H1 (cell line): Measurements from ENCODE around the gene AGPAT3. TPM values are rescaled to one million over a fixed set of nuclear protein-coding genes. Genes with fewer than 3 reads are reported as not detected.
A peak's percentile ranks its signal among the peaks of the same experiment; 100 is the strongest.

Experiments used
- CTCF ChIA-PET: fragments of 300-600 bp; sonication (Branson Sonifier 250); formaldehyde crosslinking; loops from one replicate; lab custom pipeline; 2021; ENCODE audit not compliant: partially characterized antibody; lab: Charles Lee
- POLR2A ChIA-PET: fragments of 300-600 bp; sonication (Branson Sonifier 250); formaldehyde crosslinking; loops from one replicate; lab custom pipeline; 2021; ENCODE audit warnings: inconsistent platforms; ENCODE audit not compliant: partially characterized antibody; lab: Charles Lee
- DNase-seq, 2 experiments: peaks; one replicate each; pipeline versions ENCODE4 v3.0.0 to v3.0.0-alpha.2; 2010 to 2022; ENCODE audit warnings: low spot score in 2 of 2, low read depth in 1 of 2, mixed read lengths in 1 of 2
- FAIRE-seq: peaks from 2 replicates; lab custom pipeline; 2011; peaks lifted over from hg19 to GRCh38; lab: Jason Lieb, UNC
- H2AFZ ChIP-seq: 2 replicates; pipeline ENCODE4 v1.8.1; 2012; ENCODE audit warnings: low read length, inconsistent platforms
- H2AK5ac ChIP-seq: 2 replicates; pipeline ENCODE4 v1.6.1; 2013; ENCODE audit warnings: low read depth, low read length
- H2BK120ac ChIP-seq: replicated peaks from 2 replicates; pipeline ENCODE3; 2013; ENCODE audit warnings: low read depth, low read length, inconsistent platforms
- H2BK12ac ChIP-seq: 2 replicates; pipeline ENCODE4 v1.6.1; 2013; ENCODE audit warnings: low read depth, low read length
- H2BK15ac ChIP-seq: 2 replicates; pipeline ENCODE4 v1.6.1; 2013; ENCODE audit warnings: low read length
- H2BK20ac ChIP-seq: 2 replicates; pipeline ENCODE4 v1.6.1; 2013; ENCODE audit warnings: low read length
- H2BK5ac ChIP-seq: 2 replicates; pipeline ENCODE4 v1.6.1; 2013; ENCODE audit warnings: low read depth, low read length
- H3K14ac ChIP-seq: 2 replicates; pipeline ENCODE4 v1.6.1; 2013; ENCODE audit warnings: inconsistent platforms; ENCODE audit not compliant: insufficient read length
- H3K18ac ChIP-seq: 2 replicates; pipeline ENCODE4 v1.6.1; 2013; ENCODE audit warnings: low read length; ENCODE audit errors: extremely low read depth
- H3K23ac ChIP-seq: 2 replicates; pipeline ENCODE4 v1.6.1; 2013; ENCODE audit warnings: inconsistent platforms; ENCODE audit not compliant: insufficient read length
- H3K23me2 ChIP-seq: 2 replicates; pipeline ENCODE4 v1.6.1; 2013; ENCODE audit warnings: low read depth, low read length
- H3K27ac ChIP-seq: 2 replicates; pipeline ENCODE4 v1.6.1; 2011; ENCODE audit warnings: low read depth, low read length, inconsistent platforms
- H3K27me3 ChIP-seq, 4 experiments: replicated peaks in 1 of 4; 1 replicate in 1 of 4; 2 replicates in 3 of 4; pipeline versions ENCODE4 v1.6.1 to v1.8.1; 2011 to 2013; ENCODE audit warnings: low read length in 3 of 4, mild to moderate bottlenecking in 3 of 4, inconsistent platforms in 2 of 4, mixed read lengths in 2 of 4, moderate library complexity in 1 of 4; ENCODE audit not compliant: control insufficient read depth in 3 of 4, insufficient read depth in 3 of 4; ENCODE audit errors: extremely low read depth in 1 of 4
- H3K36me3 ChIP-seq, 4 experiments: 2 replicates each; pipeline versions ENCODE4 v1.6.1 to v1.8.1; 2011 to 2013; ENCODE audit warnings: mild to moderate bottlenecking in 4 of 4, low read length in 3 of 4, moderate library complexity in 2 of 4, control low read depth in 1 of 4, inconsistent platforms in 1 of 4; ENCODE audit not compliant: insufficient read depth in 4 of 4, control insufficient read depth in 2 of 4
- H3K4ac ChIP-seq: replicated peaks from 2 replicates; pipeline ENCODE3; 2013; ENCODE audit warnings: low read length, low read depth, mixed read lengths, inconsistent platforms; ENCODE audit not compliant: insufficient read length
- H3K4me1 ChIP-seq, 4 experiments: replicated peaks in 1 of 4; 1 replicate in 1 of 4; 2 replicates in 3 of 4; pipeline versions ENCODE4 v1.6.1 to v1.8.1; 2011 to 2013; ENCODE audit warnings: low read length in 3 of 4, inconsistent platforms in 2 of 4, mixed read lengths in 1 of 4; ENCODE audit not compliant: insufficient read depth in 4 of 4, control insufficient read depth in 3 of 4
- H3K4me2 ChIP-seq, 2 experiments: 2 replicates each; pipeline versions ENCODE4 v1.6.1 to v1.8.1; 2011 to 2013; ENCODE audit warnings: low read depth in 2 of 2, low read length in 2 of 2, control low read depth in 1 of 2, inconsistent platforms in 1 of 2, mild to moderate bottlenecking in 1 of 2; ENCODE audit not compliant: insufficient read depth in 1 of 2
- H3K4me3 ChIP-seq, 4 experiments: fragments of 200-600, 300-600 bp in 1 of 4; sonication (generic), shearing (Covaris generic), sonication (Bioruptor Twin) in 1 of 4; 2 replicates each; pipeline versions ENCODE4 v1.5.1 to v1.8.1; 2011 to 2016; ENCODE audit warnings: low read length in 4 of 4, low read depth in 3 of 4, control low read depth in 2 of 4, inconsistent platforms in 2 of 4, mild to moderate bottlenecking in 2 of 4, mixed read lengths in 1 of 4, moderate library complexity in 1 of 4; ENCODE audit not compliant: insufficient read depth in 2 of 4; ENCODE audit errors: extremely low read depth in 1 of 4
- H3K56ac ChIP-seq: replicated peaks from 2 replicates; pipeline ENCODE3; 2013; ENCODE audit warnings: low read depth, mild to moderate bottlenecking, mixed read lengths, low read length, inconsistent platforms; ENCODE audit not compliant: insufficient read length
- H3K79me1 ChIP-seq: 2 replicates; pipeline ENCODE4 v1.6.1; 2013; ENCODE audit warnings: low read depth, low read length, control low read depth
- H3K79me2 ChIP-seq, 2 experiments: 2 replicates each; pipeline versions ENCODE4 v1.6.1 to v1.8.1; 2012 to 2013; ENCODE audit warnings: low read length in 2 of 2, mild to moderate bottlenecking in 2 of 2, inconsistent platforms in 1 of 2; ENCODE audit not compliant: insufficient read depth in 2 of 2, control insufficient read depth in 1 of 2
- H3K9ac ChIP-seq, 4 experiments: replicated peaks in 1 of 4; 1 replicate in 1 of 4; 2 replicates in 3 of 4; pipeline versions ENCODE4 v1.6.1 to v1.8.1; 2011 to 2013; ENCODE audit warnings: low read depth in 3 of 4, low read length in 3 of 4, control low read depth in 2 of 4, mild to moderate bottlenecking in 2 of 4, moderate library complexity in 2 of 4, inconsistent platforms in 1 of 4; ENCODE audit errors: extremely low read depth in 1 of 4
- H3K9me3 ChIP-seq, 2 experiments: 2 replicates each; pipeline versions ENCODE4 v1.6.1 to v1.8.1; 2012 to 2013; ENCODE audit warnings: mild to moderate bottlenecking in 2 of 2, moderate library complexity in 2 of 2, control low read depth in 1 of 2, inconsistent platforms in 1 of 2, low read depth in 1 of 2, low read length in 1 of 2, mixed read lengths in 1 of 2; ENCODE audit not compliant: insufficient read depth in 2 of 2
- H4K20me1 ChIP-seq, 2 experiments: replicated peaks in 1 of 2; 2 replicates each; pipeline versions ENCODE3 to v1.8.1; 2011 to 2013; ENCODE audit warnings: inconsistent platforms in 2 of 2, low read length in 2 of 2, mild to moderate bottlenecking in 1 of 2; ENCODE audit not compliant: insufficient read depth in 2 of 2, control insufficient read depth in 1 of 2
- H4K5ac ChIP-seq: 2 replicates; pipeline ENCODE4 v1.6.1; 2013; ENCODE audit warnings: low read length, low read depth, mixed read lengths, inconsistent platforms; ENCODE audit not compliant: insufficient read length
- H4K8ac ChIP-seq: 2 replicates; pipeline ENCODE4 v1.8.0; 2013; ENCODE audit warnings: mild to moderate bottlenecking, moderate library complexity, low read length, inconsistent platforms; ENCODE audit not compliant: insufficient read depth; ENCODE audit errors: extremely low read depth
- H4K91ac ChIP-seq: replicated peaks from 2 replicates; pipeline ENCODE3; 2013; ENCODE audit warnings: low read length, mixed read lengths, inconsistent platforms; ENCODE audit not compliant: insufficient read length
- EGR1 ChIP-seq: IDR thresholded peaks from 2 replicates; pipeline ENCODE4 v1.6.1; 2011; ENCODE audit warnings: low read depth, low read length, borderline replicate concordance
- EZH2 ChIP-seq: fragments of 200-600 bp; sonication (generic); IDR thresholded peaks from 2 replicates; pipeline ENCODE4 v1.7.1; 2012; ENCODE audit warnings: low read depth, mild to moderate bottlenecking, moderate library complexity, low read length, inconsistent platforms; ENCODE audit not compliant: severe bottlenecking
- KDM5A ChIP-seq: fragments of 200-600 bp; IDR thresholded peaks from 2 replicates; pipeline ENCODE4 v1.7.1; 2012; ENCODE audit warnings: mild to moderate bottlenecking, low read length, inconsistent platforms, mixed read lengths
- POU5F1 ChIP-seq: IDR thresholded peaks from 2 replicates; pipeline ENCODE4 v1.6.1; 2011; ENCODE audit warnings: low read depth, mild to moderate bottlenecking, low read length, moderate library complexity
- TCF12 ChIP-seq: IDR thresholded peaks from 2 replicates; pipeline ENCODE4 v1.6.1; 2011; ENCODE audit warnings: low read depth, mild to moderate bottlenecking, low read length
- TEAD4 ChIP-seq: IDR thresholded peaks from 2 replicates; pipeline ENCODE4 v1.6.1; 2012; ENCODE audit warnings: low read depth, low read length, inconsistent platforms, mixed read lengths
- WGBS, 2 experiments: shearing (Covaris generic) in 1 of 2; methylation state at CpG; one replicate each; pipeline versions ENCODE4 v1.1.6 to v1.1.7; 2013 to 2015; ENCODE audit warnings: low lambda C conversion rate in 2 of 2, mixed read lengths in 2 of 2, inconsistent platforms in 1 of 2, low coverage in 1 of 2, missing lambda C conversion rate in 1 of 2; ENCODE audit not compliant: insufficient replicate concordance in 2 of 2, insufficient coverage in 1 of 2, insufficient read length in 1 of 2; ENCODE audit errors: extremely low coverage in 1 of 2, missing lambda C conversion rate in 1 of 2; 5-methylcytosine and 5-hydroxymethylcytosine counted together
- polyA plus RNA-seq, 7 experiments: library from polyadenylated mRNA; depleted of rRNA in 3 of 7; stranded (reverse) in 5 of 7; unstranded in 2 of 7; fragments of >200 nt in 5 of 7; fragments of 200-250 nt in 2 of 7; gene quantifications; 1 replicate in 5 of 7; 2 replicates in 1 of 7; 4 replicates in 1 of 7; pipeline versions ENCODE4 v1.2.1 to v1.2.3, GENCODE V29; 2011 to 2013; ENCODE audit warnings: missing spikeins in 2 of 7, mixed read lengths in 2 of 7
- total RNA-seq: library from RNA; stranded (reverse); fragmentation: NEBNext Ultra II Directional; extraction: Animal tissue kit (Norgen Biotek cat#: 25700); gene quantifications from 2 replicates; pipeline ENCODE4 v1.2.1, GENCODE V29; 2021

Gene AGPAT3
- total and polyA plus RNA-seq, 2 of the 8 experiments (the other 6 are each of a cell fraction or from before 2014, with no cell fraction given): 5.8 to 7.3 TPM

DNA sequence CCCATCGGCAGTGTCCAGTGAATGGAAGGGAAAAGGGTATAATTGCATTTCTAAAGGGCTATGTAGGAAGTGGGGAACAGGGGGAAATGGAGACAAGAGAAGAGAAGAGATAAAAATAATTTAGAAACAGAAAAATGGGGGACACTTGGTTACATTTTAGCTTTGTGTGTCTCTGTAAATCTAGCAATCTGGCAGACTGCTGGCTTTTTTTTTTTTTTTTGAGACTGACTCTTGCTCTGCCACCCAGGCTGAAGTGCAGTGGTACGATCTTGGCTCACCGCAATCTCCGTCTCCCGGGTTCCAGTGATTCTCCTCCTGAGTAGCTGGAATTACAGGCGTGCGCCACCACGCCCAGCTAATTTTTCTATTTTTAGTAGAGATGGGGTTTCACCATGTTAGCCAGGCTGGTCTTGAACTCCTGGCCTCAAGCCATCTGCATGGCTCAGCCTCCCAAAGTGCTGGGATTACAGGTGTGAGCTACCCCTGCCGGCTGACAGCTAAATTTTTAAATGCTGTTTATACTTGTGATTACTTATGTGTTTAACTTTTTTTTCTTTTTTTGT, 53.4 kb downstream of the AGPAT3 start:
- Histone ChIP-seq H3K56ac (no peak overlapping the region), H2AK5ac (no peak overlapping the region), H4K91ac (no peak overlapping the region), H3K4ac (no peak overlapping the region), H3K27ac (no peak overlapping the region), H3K27me3 (peaks cover 0 to 4% (median 0%) of the 10 kb centered on the region in 4 experiments; a peak in 2 of 7 replicates), H3K18ac (no peak overlapping the region), H3K4me2 (no peak overlapping the region), H3K14ac (no peak overlapping the region), H4K5ac (no peak overlapping the region), H2BK5ac (peak overlapping the region; percentile 44; the same call in 1 of the 2 replicates), H4K20me1 (peaks cover 0 to 2% of the 10 kb centered on the region in 2 experiments), H3K23me2 (peaks cover 8% of the 10 kb centered on the region), H3K9me3 (no peaks in the 10 kb centered on the region), H2BK12ac (no peak overlapping the region), H4K8ac (no peak overlapping the region), H3K79me2 (no peaks in the 10 kb centered on the region), H3K36me3 (no peaks in the 10 kb centered on the region), H3K79me1 (peaks cover 2% of the 10 kb centered on the region; the same call in 1 of the 2 replicates), H2AFZ (no peak overlapping the region), H3K4me1 (peaks cover 3 to 23% (median 14%) of the 10 kb centered on the region in 4 experiments), H3K23ac (no peak overlapping the region), H3K9ac (no peak overlapping the region), H3K4me3 (no peak overlapping the region), H2BK120ac (no peak overlapping the region), H2BK20ac (no peak overlapping the region), H2BK15ac (no peak overlapping the region)
- no peak for DNase-seq
- no peak for TF ChIP-seq POU5F1
- TF ChIP-seq TEAD4: no peak
- TF ChIP-seq KDM5A: no peak
- no peak for TF ChIP-seq TCF12
- no peak for TF ChIP-seq EZH2
- no peak for TF ChIP-seq EGR1
- 92% methylated on average over 9 of the region's 9 CpGs; no CpG with 5 or more reads in 1 of the 2 experiments for WGBS, 2 experiments
- CTCF ChIA-PET: interaction anchor here (0.6 to 2.3 kb wide), 5 partner anchors 14 to 108 kb away, joined by 3 to 12 read pairs (median 3); no protein-coding TSS in a partner anchor
- no peak for FAIRE-seq
- POLR2A ChIA-PET: no interaction called here
